Measurements from ENCODE around the gene MMP15. TPM values are rescaled to one million over a fixed set of nuclear protein-coding genes. Genes with fewer than 3 reads are reported as not detected.
"Not testable (repeated sequence)": the region's sequence is repeated elsewhere in the genome, so short reads cannot be mapped to it uniquely, and the experiment has no call there.

Gene MMP15
- total and polyA plus RNA-seq, 2 of the 4 experiments (the other 2 are of a cell fraction) = 0.18 to 0.56 TPM

- H3K23ac ChIP-seq (ENCODE audit: low read depth, low read length); H3K56ac ChIP-seq (ENCODE audit: extremely low read depth, insufficient read depth, low read length); H3K36me3 ChIP-seq (ENCODE audit: control insufficient read depth, insufficient read depth, low read length); H4K20me1 ChIP-seq (ENCODE audit: insufficient read depth, low read length); H2AK9ac ChIP-seq (replicated peaks; ENCODE audit: low read depth, low read length, poor library complexity); H3K4ac ChIP-seq (ENCODE audit: low read depth, low read length); DNase-seq; H4K91ac ChIP-seq (ENCODE audit: insufficient read depth, low read depth, low read length); H3K14ac ChIP-seq (replicated peaks; ENCODE audit: low read depth, low read length); CTCF ChIA-PET; H2BK5ac ChIP-seq (ENCODE audit: low read depth, low read length, poor library complexity, severe bottlenecking); H2AK5ac ChIP-seq (ENCODE audit: low read depth, low read length); H2AFZ ChIP-seq (replicated peaks; ENCODE audit: low read length, poor library complexity); in situ Hi-C loops (cut with MboI; ENCODE audit: low sequenced_read_pairs); H2BK120ac ChIP-seq (ENCODE audit: low read depth, low read length); H3K79me1 ChIP-seq (ENCODE audit: low read depth in 1 of 2, low read length in 2 of 2); ATAC-seq (ENCODE audit: low read depth); H3K9ac ChIP-seq (ENCODE audit: low read depth, low read length); BruUV-seq (replicated peaks); H3K9me1 ChIP-seq (ENCODE audit: insufficient read depth, low read length); H3K18ac ChIP-seq (ENCODE audit: low read depth, low read length); H4K5ac ChIP-seq (ENCODE audit: low read depth, low read length); H2BK20ac ChIP-seq (ENCODE audit: low read depth, low read length); H3K4me2 ChIP-seq (ENCODE audit: low read depth, low read length); H4K8ac ChIP-seq (ENCODE audit: low read depth in 2 of 2, low read length in 2 of 2); H3K4me3 ChIP-seq (ENCODE audit: insufficient read depth, low read depth, low read length); H3K4me1 ChIP-seq (ENCODE audit: control insufficient read depth, insufficient read depth, low read length); intact Hi-C loops (cut with micrococcal nuclease); H3K27ac ChIP-seq (ENCODE audit: insufficient read depth, low read length); H2BK15ac ChIP-seq (ENCODE audit: low read depth, low read length); dilution Hi-C loops (cut with HindIII; ENCODE audit: low sequenced_read_pairs, unreplicated experiment); H3K9me3 ChIP-seq (ENCODE audit: control insufficient read depth, insufficient read depth, low read length); POLR2A ChIA-PET (ENCODE audit: unreplicated experiment); H3K27me3 ChIP-seq (ENCODE audit: control insufficient read depth, insufficient read depth, low read length): not testable (repeated sequence)
- 20% methylated on average over 1 of the region's 5 CpGs; no CpG with 5 or more reads in 1 of the 2 experiments for WGBS, 2 experiments (ENCODE audit: extremely low coverage in 2 of 2, insufficient read length in 1 of 2)
Observed at GRCh38 chr16:58080657-58081056, 55.1 kb downstream of the MMP15 start.

All from IMR-90 (cell line).